H1 (cell line): ENCODE data around the gene HAND1. TPM values are rescaled to one million over a fixed set of nuclear protein-coding genes. Genes with fewer than 3 reads are reported as not detected.

ENCODE experiments used
- CTCF ChIA-PET: fragments of 300-600 bp; sonication (Branson Sonifier 250); formaldehyde crosslinking; loops from one replicate; lab custom pipeline; 2021; ENCODE audit not compliant: partially characterized antibody; lab: Charles Lee
- POLR2A ChIA-PET: fragments of 300-600 bp; sonication (Branson Sonifier 250); formaldehyde crosslinking; loops from one replicate; lab custom pipeline; 2021; ENCODE audit warnings: inconsistent platforms; ENCODE audit not compliant: partially characterized antibody; lab: Charles Lee
- DNase-seq, 2 experiments: peaks; one replicate each; pipeline versions ENCODE4 v3.0.0 to v3.0.0-alpha.2; 2010 to 2022; ENCODE audit warnings: low spot score in 2 of 2, low read depth in 1 of 2, mixed read lengths in 1 of 2
- FAIRE-seq: peaks from 2 replicates; lab custom pipeline; 2011; peaks lifted over from hg19 to GRCh38; lab: Jason Lieb, UNC
- H2AFZ ChIP-seq: 2 replicates; pipeline ENCODE4 v1.8.1; 2012; ENCODE audit warnings: low read length, inconsistent platforms
- H2AK5ac ChIP-seq: 2 replicates; pipeline ENCODE4 v1.6.1; 2013; ENCODE audit warnings: low read depth, low read length
- H2BK120ac ChIP-seq: replicated peaks from 2 replicates; pipeline ENCODE3; 2013; ENCODE audit warnings: low read depth, low read length, inconsistent platforms
- H2BK12ac ChIP-seq: 2 replicates; pipeline ENCODE4 v1.6.1; 2013; ENCODE audit warnings: low read depth, low read length
- H2BK15ac ChIP-seq: 2 replicates; pipeline ENCODE4 v1.6.1; 2013; ENCODE audit warnings: low read length
- H2BK20ac ChIP-seq: 2 replicates; pipeline ENCODE4 v1.6.1; 2013; ENCODE audit warnings: low read length
- H2BK5ac ChIP-seq: 2 replicates; pipeline ENCODE4 v1.6.1; 2013; ENCODE audit warnings: low read depth, low read length
- H3K14ac ChIP-seq: 2 replicates; pipeline ENCODE4 v1.6.1; 2013; ENCODE audit warnings: inconsistent platforms; ENCODE audit not compliant: insufficient read length
- H3K18ac ChIP-seq: 2 replicates; pipeline ENCODE4 v1.6.1; 2013; ENCODE audit warnings: low read length; ENCODE audit errors: extremely low read depth
- H3K23ac ChIP-seq: 2 replicates; pipeline ENCODE4 v1.6.1; 2013; ENCODE audit warnings: inconsistent platforms; ENCODE audit not compliant: insufficient read length
- H3K23me2 ChIP-seq: 2 replicates; pipeline ENCODE4 v1.6.1; 2013; ENCODE audit warnings: low read depth, low read length
- H3K27ac ChIP-seq: 2 replicates; pipeline ENCODE4 v1.6.1; 2011; ENCODE audit warnings: low read depth, low read length, inconsistent platforms
- H3K27me3 ChIP-seq, 4 experiments: replicated peaks in 1 of 4; 1 replicate in 1 of 4; 2 replicates in 3 of 4; pipeline versions ENCODE4 v1.6.1 to v1.8.1; 2011 to 2013; ENCODE audit warnings: low read length in 3 of 4, mild to moderate bottlenecking in 3 of 4, inconsistent platforms in 2 of 4, mixed read lengths in 2 of 4, moderate library complexity in 1 of 4; ENCODE audit not compliant: control insufficient read depth in 3 of 4, insufficient read depth in 3 of 4; ENCODE audit errors: extremely low read depth in 1 of 4
- H3K36me3 ChIP-seq, 4 experiments: 2 replicates each; pipeline versions ENCODE4 v1.6.1 to v1.8.1; 2011 to 2013; ENCODE audit warnings: mild to moderate bottlenecking in 4 of 4, low read length in 3 of 4, moderate library complexity in 2 of 4, control low read depth in 1 of 4, inconsistent platforms in 1 of 4; ENCODE audit not compliant: insufficient read depth in 4 of 4, control insufficient read depth in 2 of 4
- H3K4ac ChIP-seq: replicated peaks from 2 replicates; pipeline ENCODE3; 2013; ENCODE audit warnings: low read length, low read depth, mixed read lengths, inconsistent platforms; ENCODE audit not compliant: insufficient read length
- H3K4me1 ChIP-seq, 4 experiments: replicated peaks in 1 of 4; 1 replicate in 1 of 4; 2 replicates in 3 of 4; pipeline versions ENCODE4 v1.6.1 to v1.8.1; 2011 to 2013; ENCODE audit warnings: low read length in 3 of 4, inconsistent platforms in 2 of 4, mixed read lengths in 1 of 4; ENCODE audit not compliant: insufficient read depth in 4 of 4, control insufficient read depth in 3 of 4
- H3K4me2 ChIP-seq, 2 experiments: 2 replicates each; pipeline versions ENCODE4 v1.6.1 to v1.8.1; 2011 to 2013; ENCODE audit warnings: low read depth in 2 of 2, low read length in 2 of 2, control low read depth in 1 of 2, inconsistent platforms in 1 of 2, mild to moderate bottlenecking in 1 of 2; ENCODE audit not compliant: insufficient read depth in 1 of 2
- H3K4me3 ChIP-seq, 4 experiments: fragments of 200-600, 300-600 bp in 1 of 4; sonication (generic), shearing (Covaris generic), sonication (Bioruptor Twin) in 1 of 4; 2 replicates each; pipeline versions ENCODE4 v1.5.1 to v1.8.1; 2011 to 2016; ENCODE audit warnings: low read length in 4 of 4, low read depth in 3 of 4, control low read depth in 2 of 4, inconsistent platforms in 2 of 4, mild to moderate bottlenecking in 2 of 4, mixed read lengths in 1 of 4, moderate library complexity in 1 of 4; ENCODE audit not compliant: insufficient read depth in 2 of 4; ENCODE audit errors: extremely low read depth in 1 of 4
- H3K56ac ChIP-seq: replicated peaks from 2 replicates; pipeline ENCODE3; 2013; ENCODE audit warnings: low read depth, mild to moderate bottlenecking, mixed read lengths, low read length, inconsistent platforms; ENCODE audit not compliant: insufficient read length
- H3K79me1 ChIP-seq: 2 replicates; pipeline ENCODE4 v1.6.1; 2013; ENCODE audit warnings: low read depth, low read length, control low read depth
- H3K79me2 ChIP-seq, 2 experiments: 2 replicates each; pipeline versions ENCODE4 v1.6.1 to v1.8.1; 2012 to 2013; ENCODE audit warnings: low read length in 2 of 2, mild to moderate bottlenecking in 2 of 2, inconsistent platforms in 1 of 2; ENCODE audit not compliant: insufficient read depth in 2 of 2, control insufficient read depth in 1 of 2
- H3K9ac ChIP-seq, 4 experiments: replicated peaks in 1 of 4; 1 replicate in 1 of 4; 2 replicates in 3 of 4; pipeline versions ENCODE4 v1.6.1 to v1.8.1; 2011 to 2013; ENCODE audit warnings: low read depth in 3 of 4, low read length in 3 of 4, control low read depth in 2 of 4, mild to moderate bottlenecking in 2 of 4, moderate library complexity in 2 of 4, inconsistent platforms in 1 of 4; ENCODE audit errors: extremely low read depth in 1 of 4
- H3K9me3 ChIP-seq, 2 experiments: 2 replicates each; pipeline versions ENCODE4 v1.6.1 to v1.8.1; 2012 to 2013; ENCODE audit warnings: mild to moderate bottlenecking in 2 of 2, moderate library complexity in 2 of 2, control low read depth in 1 of 2, inconsistent platforms in 1 of 2, low read depth in 1 of 2, low read length in 1 of 2, mixed read lengths in 1 of 2; ENCODE audit not compliant: insufficient read depth in 2 of 2
- H4K20me1 ChIP-seq, 2 experiments: replicated peaks in 1 of 2; 2 replicates each; pipeline versions ENCODE3 to v1.8.1; 2011 to 2013; ENCODE audit warnings: inconsistent platforms in 2 of 2, low read length in 2 of 2, mild to moderate bottlenecking in 1 of 2; ENCODE audit not compliant: insufficient read depth in 2 of 2, control insufficient read depth in 1 of 2
- H4K5ac ChIP-seq: 2 replicates; pipeline ENCODE4 v1.6.1; 2013; ENCODE audit warnings: low read length, low read depth, mixed read lengths, inconsistent platforms; ENCODE audit not compliant: insufficient read length
- H4K8ac ChIP-seq: 2 replicates; pipeline ENCODE4 v1.8.0; 2013; ENCODE audit warnings: mild to moderate bottlenecking, moderate library complexity, low read length, inconsistent platforms; ENCODE audit not compliant: insufficient read depth; ENCODE audit errors: extremely low read depth
- H4K91ac ChIP-seq: replicated peaks from 2 replicates; pipeline ENCODE3; 2013; ENCODE audit warnings: low read length, mixed read lengths, inconsistent platforms; ENCODE audit not compliant: insufficient read length
- ATF3 ChIP-seq: IDR thresholded peaks from 2 replicates; pipeline ENCODE4 v1.6.1; 2011; ENCODE audit warnings: low read depth, mild to moderate bottlenecking, low read length; ENCODE audit not compliant: insufficient read depth
- BRCA1 ChIP-seq: IDR thresholded peaks from 2 replicates; pipeline ENCODE4 v1.6.1; 2012; ENCODE audit warnings: low read depth, low read length, improper control_type of control experiment
- CBX8 ChIP-seq: fragments of 300-800, 300-1000 bp; sonication (generic); IDR thresholded peaks from 2 replicates; pipeline ENCODE4 v1.7.1; 2016; ENCODE audit warnings: low read depth, low read length, borderline replicate concordance
- CEBPB ChIP-seq: IDR thresholded peaks from 2 replicates; pipeline ENCODE4 v1.6.1; 2012; ENCODE audit warnings: low read depth, low read length
- CHD2 ChIP-seq: IDR thresholded peaks from 2 replicates; pipeline ENCODE4 v1.6.1; 2012; ENCODE audit warnings: low read length, improper control_type of control experiment
- MAX ChIP-seq: IDR thresholded peaks from 2 replicates; pipeline ENCODE4 v1.6.1; 2012; ENCODE audit warnings: inconsistent platforms
- POLR2AphosphoS5 ChIP-seq: IDR thresholded peaks from 2 replicates; pipeline ENCODE4 v1.6.1; 2011; ENCODE audit warnings: low read depth, low read length
- RAD21 ChIP-seq, 2 experiments: IDR thresholded peaks in 1 of 2; conservative IDR thresholded peaks in 1 of 2; 2 replicates each; pipeline ENCODE4 v1.6.1; 2011; ENCODE audit warnings: low read depth in 2 of 2, low read length in 2 of 2, improper control_type of control experiment in 1 of 2, inconsistent platforms in 1 of 2, mild to moderate bottlenecking in 1 of 2, moderate library complexity in 1 of 2
- SAP30 ChIP-seq: fragments of 300-600 bp; sonication (generic); IDR thresholded peaks from 2 replicates; pipeline ENCODE4 v1.7.1; 2012; ENCODE audit warnings: low read length, moderate library complexity, mild to moderate bottlenecking, inconsistent platforms; ENCODE audit not compliant: insufficient read depth, insufficient replicate concordance
- SIN3A ChIP-seq, 2 experiments: IDR thresholded peaks in 1 of 2; conservative IDR thresholded peaks in 1 of 2; 2 replicates each; pipeline ENCODE4 v1.6.1; 2011 to 2012; ENCODE audit warnings: low read length in 2 of 2, improper control_type of control experiment in 1 of 2, low read depth in 1 of 2, mild to moderate bottlenecking in 1 of 2
- SP4 ChIP-seq: IDR thresholded peaks from 2 replicates; pipeline ENCODE4 v1.6.1; 2012; ENCODE audit warnings: low read length, inconsistent platforms
- USF2 ChIP-seq: IDR thresholded peaks from 2 replicates; pipeline ENCODE4 v1.6.1; 2011; ENCODE audit warnings: low read length, improper control_type of control experiment
- WGBS, 2 experiments: shearing (Covaris generic) in 1 of 2; methylation state at CpG; one replicate each; pipeline versions ENCODE4 v1.1.6 to v1.1.7; 2013 to 2015; ENCODE audit warnings: low lambda C conversion rate in 2 of 2, mixed read lengths in 2 of 2, inconsistent platforms in 1 of 2, low coverage in 1 of 2, missing lambda C conversion rate in 1 of 2; ENCODE audit not compliant: insufficient replicate concordance in 2 of 2, insufficient coverage in 1 of 2, insufficient read length in 1 of 2; ENCODE audit errors: extremely low coverage in 1 of 2, missing lambda C conversion rate in 1 of 2; 5-methylcytosine and 5-hydroxymethylcytosine counted together
- polyA plus RNA-seq, 7 experiments: library from polyadenylated mRNA; depleted of rRNA in 3 of 7; stranded (reverse) in 5 of 7; unstranded in 2 of 7; fragments of >200 nt in 5 of 7; fragments of 200-250 nt in 2 of 7; gene quantifications; 1 replicate in 5 of 7; 2 replicates in 1 of 7; 4 replicates in 1 of 7; pipeline versions ENCODE4 v1.2.1 to v1.2.3, GENCODE V29; 2011 to 2013; ENCODE audit warnings: missing spikeins in 2 of 7, mixed read lengths in 2 of 7
- total RNA-seq: library from RNA; stranded (reverse); fragmentation: NEBNext Ultra II Directional; extraction: Animal tissue kit (Norgen Biotek cat#: 25700); gene quantifications from 2 replicates; pipeline ENCODE4 v1.2.1, GENCODE V29; 2021

HAND1 gene
- total and polyA plus RNA-seq, 2 of the 8 experiments (the other 6 are each of a cell fraction or from before 2014, with no cell fraction given): 0.06 TPM; not detected in 1

- no peaks in the 10 kb centered on the region for H3K79me2 ChIP-seq
- no peak overlapping the region for H3K18ac ChIP-seq
- no peak overlapping the region for H2AK5ac ChIP-seq
- H4K20me1 ChIP-seq: peaks cover 11 to 16% of the 10 kb centered on the region in 2 experiments
- DNase-seq (no peak), FAIRE-seq (no peak)
- no peak overlapping the region for H3K23ac ChIP-seq
- no peak overlapping the region for H2BK20ac ChIP-seq
- H2AFZ ChIP-seq: no peak overlapping the region
- H2BK120ac ChIP-seq: no peak overlapping the region
- no peaks in the 10 kb centered on the region for H3K9me3 ChIP-seq
- no peak overlapping the region for H4K91ac ChIP-seq
- no peak overlapping the region for H3K4me3 ChIP-seq
- no peak overlapping the region for H3K9ac ChIP-seq
- H2BK12ac ChIP-seq: no peak overlapping the region
- WGBS, 2 experiments: 57% methylated on average over 2 of the region's 2 CpGs; no CpG with 5 or more reads in 1 of the 2 experiments
- H4K8ac ChIP-seq: no peak overlapping the region
- H3K4me2 ChIP-seq: no peak overlapping the region
- POLR2A ChIA-PET: interaction anchor here (2.1 kb wide), 1 partner anchor 141 kb away, joined by 5 read pairs; no protein-coding TSS in a partner anchor
- H3K14ac ChIP-seq: no peak overlapping the region
- H3K79me1 ChIP-seq: no peaks in the 10 kb centered on the region
- H3K27ac ChIP-seq: no peak overlapping the region
- CTCF ChIA-PET: interaction anchor here (0.8 to 16.1 kb wide), 6 partner anchors 14 to 141 kb away, joined by 3 to 273 read pairs (median 48); no protein-coding TSS in a partner anchor
- no peak overlapping the region for H2BK5ac ChIP-seq
- no peak overlapping the region for H3K56ac ChIP-seq
- no peak overlapping the region for H3K4ac ChIP-seq
- H4K5ac ChIP-seq: no peak overlapping the region
- peaks cover 5 to 15% (median 6%) of the 10 kb centered on the region in 4 experiments; a peak in 6 of 7 replicates for H3K4me1 ChIP-seq
- H3K36me3 ChIP-seq: no peaks in the 10 kb centered on the region
- no peak overlapping the region for H2BK15ac ChIP-seq
- H3K23me2 ChIP-seq: peaks cover 3% of the 10 kb centered on the region; the same call in 1 of the 2 replicates
- peaks cover 60 to 80% (median 71%) of the 10 kb centered on the region in 4 experiments for H3K27me3 ChIP-seq
- TF ChIP-seq USF2 (no peak), RAD21 (IDR thresholded peaks at IDR 0.05 in 1 of 2, conservative IDR thresholded peaks at IDR 0.05 in 1 of 2; ENCODE audit: low read depth in 2 of 2, low read length in 2 of 2) (no peak), BRCA1 (no peak), CHD2 (no peak), SIN3A (conservative IDR thresholded peaks at IDR 0.05 in 1 of 2, IDR thresholded peaks at IDR 0.05 in 1 of 2; ENCODE audit: low read depth in 1 of 2, low read length in 2 of 2) (no peak), SAP30 (no peak), POLR2AphosphoS5 (no peak), CEBPB (no peak), SP4 (no peak), CBX8 (no peak), MAX (no peak), ATF3 (no peak)
Measured at GRCh38 chr5:154470137-154470536, 7.9 kb downstream of the HAND1 start.
